ENCODE results near the gene SNHG17.

The SNHG17 gene

DNA sequence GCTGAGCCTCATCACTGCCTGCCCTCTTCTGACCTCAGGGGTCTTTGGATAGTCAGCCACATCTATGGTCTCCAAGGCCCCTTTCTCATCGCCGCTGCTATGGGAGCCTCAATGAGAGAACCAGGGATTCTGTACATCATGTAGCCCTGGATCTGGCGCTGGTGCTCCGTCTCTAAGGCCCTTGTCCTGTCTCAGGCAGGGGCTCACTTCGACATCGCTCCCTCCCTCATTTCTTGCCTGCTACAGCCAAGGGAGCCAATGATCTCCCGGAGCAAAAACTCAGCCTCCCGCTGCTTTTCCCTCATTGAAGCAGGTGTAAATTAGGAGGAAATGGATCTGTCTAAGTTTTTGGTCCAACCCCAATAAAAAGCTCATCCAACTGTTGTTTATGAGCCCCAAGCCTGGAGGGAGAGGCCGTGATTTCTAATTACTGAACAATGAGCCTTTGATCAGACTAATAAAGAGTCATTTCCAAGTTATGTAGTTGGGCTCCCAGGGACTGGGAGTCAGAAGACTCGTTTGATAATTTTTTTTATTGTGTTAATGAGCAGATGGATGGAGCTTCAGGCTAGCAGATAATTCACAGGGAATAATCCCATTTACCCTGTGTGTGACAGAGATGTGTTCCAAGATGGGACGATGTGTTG is 58.0 kb downstream of the SNHG17 start:
- Histone ChIP-seq H3K4me3 (ENCODE audit: low read depth, low read length) (no peak overlapping the region), H2AFZ (ENCODE audit: insufficient read depth, low read length, poor library complexity) (no peak overlapping the region), H3K79me2 (ENCODE audit: control insufficient read depth, insufficient read depth, low read length, poor library complexity) (no peaks in the 10 kb centered on the region), H3K4me2 (ENCODE audit: low read length) (no peak overlapping the region), H3K27ac (ENCODE audit: low read depth, low read length) (no peak overlapping the region), H3K9me3 (ENCODE audit: insufficient read depth, low read depth, low read length) (peaks cover 2% of the 10 kb centered on the region), H3K79me1 (ENCODE audit: low read length) (no peaks in the 10 kb centered on the region), H4K8ac (ENCODE audit: low read depth, low read length) (no peak overlapping the region), H3K4ac (ENCODE audit: low read depth, low read length) (no peak overlapping the region), H3K23ac (ENCODE audit: low read length) (no peak overlapping the region), H2BK5ac (ENCODE audit: low read depth, low read length, poor library complexity) (no peak overlapping the region), H3K4me1 (ENCODE audit: control insufficient read depth in 1 of 2, insufficient read depth in 2 of 2, low read length in 2 of 2) (no peaks in the 10 kb centered on the region), H3K14ac (ENCODE audit: low read length) (no peak overlapping the region), H2AK5ac (ENCODE audit: low read length) (no peak overlapping the region), H4K12ac (ENCODE audit: low read depth, low read length) (no peak overlapping the region), H3K36me3 (ENCODE audit: control insufficient read depth in 1 of 2, insufficient read depth in 2 of 2, low read length in 2 of 2) (no peaks in the 10 kb centered on the region), H3K9ac (ENCODE audit: low read length) (no peak overlapping the region), H3K27me3 (ENCODE audit: insufficient read depth, low read length) (no peaks in the 10 kb centered on the region), H4K91ac (ENCODE audit: low read depth, low read length) (no peak overlapping the region), H2BK12ac (ENCODE audit: low read length) (no peak overlapping the region), H2BK120ac (ENCODE audit: insufficient read depth, low read length, poor library complexity) (no peak overlapping the region), H3K18ac (ENCODE audit: low read length) (no peak overlapping the region)
- no peak for DNase-seq
- WGBS (ENCODE audit: extremely low coverage, insufficient coverage, insufficient read length): no CpG with 5 or more reads among the region's 11 CpGs

- Histone ChIP-seq H3K79me2 (ENCODE audit: control insufficient read depth, insufficient read depth, low read length, poor library complexity) (no peaks in the 10 kb centered on the region), H3K36me3 (ENCODE audit: control insufficient read depth in 1 of 2, insufficient read depth in 2 of 2, low read length in 2 of 2) (no peaks in the 10 kb centered on the region), H3K4ac (ENCODE audit: low read depth, low read length) (no peak overlapping the region), H2BK120ac (ENCODE audit: insufficient read depth, low read length, poor library complexity) (no peak overlapping the region), H3K4me2 (ENCODE audit: low read length) (no peak overlapping the region), H2AFZ (ENCODE audit: insufficient read depth, low read length, poor library complexity) (no peak overlapping the region), H2BK5ac (ENCODE audit: low read depth, low read length, poor library complexity) (no peak overlapping the region), H3K18ac (ENCODE audit: low read length) (no peak overlapping the region), H3K27ac (ENCODE audit: low read depth, low read length) (no peak overlapping the region), H3K4me1 (ENCODE audit: control insufficient read depth in 1 of 2, insufficient read depth in 2 of 2, low read length in 2 of 2) (no peaks in the 10 kb centered on the region), H3K27me3 (ENCODE audit: insufficient read depth, low read length) (no peaks in the 10 kb centered on the region), H3K14ac (ENCODE audit: low read length) (no peak overlapping the region), H3K9me3 (ENCODE audit: insufficient read depth, low read depth, low read length) (peaks cover 2% of the 10 kb centered on the region), H3K79me1 (ENCODE audit: low read length) (no peaks in the 10 kb centered on the region), H2AK5ac (ENCODE audit: low read length) (no peak overlapping the region), H3K4me3 (ENCODE audit: low read depth, low read length) (no peak overlapping the region), H4K12ac (ENCODE audit: low read depth, low read length) (no peak overlapping the region), H3K9ac (ENCODE audit: low read length) (no peak overlapping the region), H4K91ac (ENCODE audit: low read depth, low read length) (no peak overlapping the region), H4K8ac (ENCODE audit: low read depth, low read length) (no peak overlapping the region), H2BK12ac (ENCODE audit: low read length) (no peak overlapping the region), H3K23ac (ENCODE audit: low read length) (no peak overlapping the region)
- DNase-seq: no peak
- no CpG with 5 or more reads among the region's 5 CpGs for WGBS (ENCODE audit: extremely low coverage, insufficient coverage, insufficient read length)
Measured at GRCh38 chr20:38373898-38374297, 61.2 kb downstream of the SNHG17 start.

- no peak overlapping the region for H3K4me2 ChIP-seq (ENCODE audit: low read length)
- H3K27ac ChIP-seq (ENCODE audit: low read depth, low read length): no peak overlapping the region
- no CpG with 5 or more reads among the region's 7 CpGs for WGBS (ENCODE audit: extremely low coverage, insufficient coverage, insufficient read length)
- H3K79me2 ChIP-seq (ENCODE audit: control insufficient read depth, insufficient read depth, low read length, poor library complexity): no peaks in the 10 kb centered on the region
- no peaks in the 10 kb centered on the region for H3K79me1 ChIP-seq (ENCODE audit: low read length)
- H3K9ac ChIP-seq (ENCODE audit: low read length): no peak overlapping the region
- no peak overlapping the region for H3K18ac ChIP-seq (ENCODE audit: low read length)
- no peak overlapping the region for H2AFZ ChIP-seq (ENCODE audit: insufficient read depth, low read length, poor library complexity)
- no peak overlapping the region for H2AK5ac ChIP-seq (ENCODE audit: low read length)
- no peak for DNase-seq
- no peak overlapping the region for H2BK12ac ChIP-seq (ENCODE audit: low read length)
- no peaks in the 10 kb centered on the region for H3K27me3 ChIP-seq (ENCODE audit: insufficient read depth, low read length)
- no peaks in the 10 kb centered on the region for H3K4me1 ChIP-seq (ENCODE audit: control insufficient read depth in 1 of 2, insufficient read depth in 2 of 2, low read length in 2 of 2)
- no peak overlapping the region for H4K12ac ChIP-seq (ENCODE audit: low read depth, low read length)
- peaks cover 2% of the 10 kb centered on the region for H3K9me3 ChIP-seq (ENCODE audit: insufficient read depth, low read depth, low read length)
- H3K23ac ChIP-seq (ENCODE audit: low read length): no peak overlapping the region
- H2BK120ac ChIP-seq (ENCODE audit: insufficient read depth, low read length, poor library complexity): no peak overlapping the region
- no peak overlapping the region for H4K91ac ChIP-seq (ENCODE audit: low read depth, low read length)
- no peak overlapping the region for H4K8ac ChIP-seq (ENCODE audit: low read depth, low read length)
- no peak overlapping the region for H3K4ac ChIP-seq (ENCODE audit: low read depth, low read length)
- no peak overlapping the region for H3K14ac ChIP-seq (ENCODE audit: low read length)
- H2BK5ac ChIP-seq (ENCODE audit: low read depth, low read length, poor library complexity): no peak overlapping the region
- no peaks in the 10 kb centered on the region for H3K36me3 ChIP-seq (ENCODE audit: control insufficient read depth in 1 of 2, insufficient read depth in 2 of 2, low read length in 2 of 2)
- H3K4me3 ChIP-seq (ENCODE audit: low read depth, low read length): no peak overlapping the region
Measured at GRCh38 chr20:38373231-38373867, 61.8 kb downstream of the SNHG17 start.

DNA sequence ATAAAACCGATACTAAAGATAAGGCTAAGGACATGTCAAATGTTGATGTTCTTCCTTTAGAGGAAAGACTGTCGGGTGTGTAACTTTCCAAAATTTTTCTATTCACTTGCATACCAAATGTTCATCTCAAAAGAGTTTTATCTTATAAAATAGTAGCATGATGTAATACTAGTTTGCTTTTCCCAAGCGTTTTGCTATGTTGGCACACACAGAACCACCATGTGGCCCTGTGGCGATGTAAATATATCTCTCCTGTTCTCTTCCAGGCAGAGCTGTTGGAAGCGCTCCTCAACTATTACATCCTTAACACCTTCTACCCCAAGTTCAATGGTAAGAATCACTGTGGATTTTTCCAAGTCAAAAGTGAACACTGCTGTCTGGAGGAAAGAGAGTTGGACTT is 62.3 kb downstream of the SNHG17 start:
- no peak overlapping the region for H3K4me2 ChIP-seq (ENCODE audit: low read length)
- no peak overlapping the region for H4K91ac ChIP-seq (ENCODE audit: low read depth, low read length)
- peaks cover 2% of the 10 kb centered on the region for H3K9me3 ChIP-seq (ENCODE audit: insufficient read depth, low read depth, low read length)
- H3K23ac ChIP-seq (ENCODE audit: low read length): no peak overlapping the region
- no CpG with 5 or more reads among the region's 5 CpGs for WGBS (ENCODE audit: extremely low coverage, insufficient coverage, insufficient read length)
- no peaks in the 10 kb centered on the region for H3K4me1 ChIP-seq (ENCODE audit: control insufficient read depth in 1 of 2, insufficient read depth in 2 of 2, low read length in 2 of 2)
- no peak overlapping the region for H2AK5ac ChIP-seq (ENCODE audit: low read length)
- no peak overlapping the region for H2BK12ac ChIP-seq (ENCODE audit: low read length)
- H3K4ac ChIP-seq (ENCODE audit: low read depth, low read length): no peak overlapping the region
- H2AFZ ChIP-seq (ENCODE audit: insufficient read depth, low read length, poor library complexity): no peak overlapping the region
- H3K9ac ChIP-seq (ENCODE audit: low read length): no peak overlapping the region
- H3K4me3 ChIP-seq (ENCODE audit: low read depth, low read length): no peak overlapping the region
- no peaks in the 10 kb centered on the region for H3K79me1 ChIP-seq (ENCODE audit: low read length)
- no peak overlapping the region for H3K18ac ChIP-seq (ENCODE audit: low read length)
- H2BK5ac ChIP-seq (ENCODE audit: low read depth, low read length, poor library complexity): no peak overlapping the region
- DNase-seq: no peak
- H3K27ac ChIP-seq (ENCODE audit: low read depth, low read length): no peak overlapping the region
- no peaks in the 10 kb centered on the region for H3K27me3 ChIP-seq (ENCODE audit: insufficient read depth, low read length)
- no peak overlapping the region for H4K12ac ChIP-seq (ENCODE audit: low read depth, low read length)
- H2BK120ac ChIP-seq (ENCODE audit: insufficient read depth, low read length, poor library complexity): no peak overlapping the region
- no peaks in the 10 kb centered on the region for H3K79me2 ChIP-seq (ENCODE audit: control insufficient read depth, insufficient read depth, low read length, poor library complexity)
- no peak overlapping the region for H4K8ac ChIP-seq (ENCODE audit: low read depth, low read length)
- H3K14ac ChIP-seq (ENCODE audit: low read length): no peak overlapping the region
- H3K36me3 ChIP-seq (ENCODE audit: control insufficient read depth in 1 of 2, insufficient read depth in 2 of 2, low read length in 2 of 2): no peaks in the 10 kb centered on the region
